Activated CD4-positive, alpha-beta T cell treated with anti-CD3 and anti-CD28 coated beads for 24 hours (primary cell): ENCODE results near the gene AJUBA.
"Not testable (repeated sequence)": the region's sequence is repeated elsewhere in the genome, so short reads cannot be mapped to it uniquely, and the experiment has no call there.

Source experiments
- DNase-seq, 2 donors: peaks; one replicate each; pipeline ENCODE4 v3.0.0-alpha.2; 2020; ENCODE audit warnings: low read depth in 2 of 2

Gene AJUBA

GRCh38 chr14:22951795-22952194 lies 30.6 kb downstream of the AJUBA start:
- DNase-seq = not testable (repeated sequence)

GRCh38 chr14:22945642-22946041 lies 36.7 kb downstream of the AJUBA start:
- DNase-seq = no peak

- no peak for DNase-seq
Measured at GRCh38 chr14:22939684-22940083, 42.7 kb downstream of the AJUBA start.

GRCh38 chr14:22935156-22935555 lies 47.2 kb downstream of the AJUBA start:
- DNase-seq = no peak

GRCh38 chr14:22932146-22932545 lies 50.2 kb downstream of the AJUBA start:
- DNase-seq = no peak

- DNase-seq = no peak
Measured at GRCh38 chr14:22929961-22930364, 52.4 kb downstream of the AJUBA start.

GRCh38 chr14:22929104-22929960 lies 53.0 kb downstream of the AJUBA start, which contains the start of gene PRMT5:
TSS of gene PRMT5 (minus strand) at chr14:22929376. CDS start at chr14:22929361, 15 bp downstream.
- DNase-seq = peak; percentile 95 to 96

GRCh38 chr14:22928237-22929103 lies 53.9 kb downstream of the AJUBA start:
- no peak for DNase-seq

- no peak for DNase-seq
Measured at GRCh38 chr14:22926316-22926715, 56.0 kb downstream of the AJUBA start.

- DNase-seq = no peak
Measured at GRCh38 chr14:22925513-22925912, 56.8 kb downstream of the AJUBA start.

- DNase-seq = no peak
Measured at GRCh38 chr14:22923746-22924145, 58.6 kb downstream of the AJUBA start.

- DNase-seq = no peak
Measured at GRCh38 chr14:22922294-22922693, 60.1 kb downstream of the AJUBA start.
